Natural killer cell (primary cell): ENCODE data around the gene MACROH2A1. TPM values are rescaled to one million over a fixed set of nuclear protein-coding genes. Genes with fewer than 3 reads are reported as not detected.

ENCODE experiments used
- ATAC-seq, 3 donors: fragments of 150-1000 bp in 2 of 3; fragments of 200-7000 bp in 1 of 3; cut with Tn5 transposase; 1 replicate in 1 of 3; 2 replicates in 2 of 3; pipeline ENCODE4 v1.10.0; 2021; ENCODE audit warnings: mild to moderate bottlenecking in 2 of 3, moderate library complexity in 2 of 3
- DNase-seq, 2 donors: peaks; one replicate each; pipeline versions ENCODE4 v3.0.0 to v3.0.0-alpha.2; 2013 to 2021; ENCODE audit warnings: mixed read lengths in 1 of 2
- H3K27ac ChIP-seq: one replicate; pipeline ENCODE4 v1.5.1; 2013; ENCODE audit warnings: mild to moderate bottlenecking, low read length
- H3K27me3 ChIP-seq: one replicate; pipeline ENCODE4 v1.6.1; 2013; ENCODE audit warnings: low read length; ENCODE audit not compliant: control insufficient read depth, insufficient read depth
- H3K36me3 ChIP-seq: one replicate; pipeline ENCODE4 v1.6.1; 2013; ENCODE audit warnings: low read length; ENCODE audit not compliant: control insufficient read depth, insufficient read depth
- H3K4me1 ChIP-seq: one replicate; pipeline ENCODE4 v1.6.1; 2013; ENCODE audit warnings: low read length; ENCODE audit not compliant: control insufficient read depth, insufficient read depth
- H3K4me3 ChIP-seq: one replicate; pipeline ENCODE4 v1.5.1; 2013; ENCODE audit warnings: low read length
- H3K9me3 ChIP-seq: one replicate; pipeline ENCODE4 v1.6.1; 2013; ENCODE audit warnings: low read length; ENCODE audit not compliant: control insufficient read depth, insufficient read depth
- H3K27ac Mint-ChIP-seq, 2 donors: one replicate each; pipeline ENCODE4 v1.8.0; 2022; ENCODE audit warnings: mild to moderate bottlenecking in 2 of 2, mixed read lengths in 2 of 2, moderate library complexity in 1 of 2
- H3K27me3 Mint-ChIP-seq, 2 donors: one replicate each; pipeline ENCODE4 v1.8.0; 2022; ENCODE audit warnings: low read depth in 2 of 2, mixed read lengths in 2 of 2
- H3K36me3 Mint-ChIP-seq: one replicate; pipeline ENCODE4 v1.8.0; 2022; ENCODE audit warnings: mixed read lengths
- H3K4me1 Mint-ChIP-seq, 2 donors: one replicate each; pipeline ENCODE4 v1.8.0; 2022; ENCODE audit warnings: mixed read lengths in 2 of 2
- H3K4me3 Mint-ChIP-seq: one replicate; pipeline ENCODE4 v1.8.0; 2022; ENCODE audit warnings: mild to moderate bottlenecking, moderate library complexity, mixed read lengths
- H3K9me3 Mint-ChIP-seq, 2 donors: one replicate each; pipeline ENCODE4 v1.8.0; 2022; ENCODE audit warnings: mixed read lengths in 2 of 2
- CTCF ChIP-seq: fragments of 200-600 bp; IDR thresholded peaks from one replicate; pipeline ENCODE4 v1.8.0; 2022; ENCODE audit warnings: antibody characterized with exemption
- WGBS: methylation state at CpG from one replicate; pipeline ENCODE4 v1.1.7; 2013; ENCODE audit warnings: missing lambda C conversion rate; ENCODE audit not compliant: insufficient coverage; 5-methylcytosine and 5-hydroxymethylcytosine counted together
- intact Hi-C: fragments of 100-400 bp; cut with micrococcal nuclease; formaldehyde crosslinking; loops from one replicate; pipeline ENCODE4 v1.14.2; 2022
- total RNA-seq, 4 donors: library from RNA; stranded (reverse); fragments of 120-200 nt in 1 of 4; gene quantifications; one replicate each; pipeline versions ENCODE4 v1.2.3 to v1.2.4, GENCODE V29; 2013 to 2022

The MACROH2A1 gene
- total RNA-seq, 3 donors from 2014 or later (not counting 1 experiment from before 2014, with no cell fraction given): 139 to 160 (median 139) TPM

GRCh38 chr5:135356522-135357318 is 42.3 kb downstream of the MACROH2A1 start:
- Mint-ChIP-seq H3K27me3 (no peaks in the 10 kb centered on the region), H3K4me1 (peaks cover 22 to 32% of the 10 kb centered on the region in 2 donors), H3K9me3 (no peaks in the 10 kb centered on the region), H3K27ac (peak overlapping the region; percentile 18 to 49), H3K4me3 (no peak overlapping the region), H3K36me3 (no peaks in the 10 kb centered on the region)
- H3K9me3 ChIP-seq: no peaks in the 10 kb centered on the region
- WGBS: 69% methylated on average over 6 of the region's 6 CpGs
- H3K27me3 ChIP-seq: no peaks in the 10 kb centered on the region
- peaks cover 6% of the 10 kb centered on the region for H3K4me1 ChIP-seq
- H3K4me3 ChIP-seq: no peak overlapping the region
- no peak overlapping the region for H3K27ac ChIP-seq
- ATAC-seq (no peak), DNase-seq (no peak)
- no peak for TF ChIP-seq CTCF
- peaks cover 29% of the 10 kb centered on the region for H3K36me3 ChIP-seq
- intact Hi-C loops: no loop called here

GRCh38 chr5:135355169-135355568 is 43.9 kb downstream of the MACROH2A1 start:
- WGBS: 100% methylated on average over 1 of the region's 1 CpG
- H3K27me3 ChIP-seq: no peaks in the 10 kb centered on the region
- TF ChIP-seq CTCF: no peak
- no peak overlapping the region for H3K4me3 ChIP-seq
- peaks cover 3% of the 10 kb centered on the region for H3K4me1 ChIP-seq
- intact Hi-C loops: no loop called here
- H3K27me3 Mint-ChIP-seq: no peaks in the 10 kb centered on the region
- peaks cover 7 to 17% of the 10 kb centered on the region in 2 donors for H3K4me1 Mint-ChIP-seq
- no peaks in the 10 kb centered on the region for H3K9me3 ChIP-seq
- no peak overlapping the region for H3K27ac ChIP-seq
- DNase-seq: no peak
- H3K4me3 Mint-ChIP-seq: no peak overlapping the region
- H3K27ac Mint-ChIP-seq: peak overlapping the region in 1 of 2 donors; percentile 3
- peaks cover 30% of the 10 kb centered on the region for H3K36me3 ChIP-seq
- no peaks in the 10 kb centered on the region for H3K9me3 Mint-ChIP-seq
- no peaks in the 10 kb centered on the region for H3K36me3 Mint-ChIP-seq
- no peak for ATAC-seq

GRCh38 chr5:135353952-135354721 is 44.9 kb downstream of the MACROH2A1 start:
- peak overlapping the region in 1 of 2 donors; percentile 45 for H3K27ac Mint-ChIP-seq
- no peak for DNase-seq
- no peaks in the 10 kb centered on the region for H3K4me1 ChIP-seq
- no peaks in the 10 kb centered on the region for H3K27me3 Mint-ChIP-seq
- H3K4me3 ChIP-seq: no peak overlapping the region
- WGBS: 97% methylated on average over 4 of the region's 4 CpGs
- no peak for ATAC-seq
- H3K9me3 ChIP-seq: no peaks in the 10 kb centered on the region
- intact Hi-C loops: no loop called here
- peaks cover 5 to 15% of the 10 kb centered on the region in 2 donors for H3K4me1 Mint-ChIP-seq
- no peak overlapping the region for H3K27ac ChIP-seq
- no peaks in the 10 kb centered on the region for H3K36me3 Mint-ChIP-seq
- H3K36me3 ChIP-seq: peaks cover 25% of the 10 kb centered on the region
- H3K9me3 Mint-ChIP-seq: no peaks in the 10 kb centered on the region
- TF ChIP-seq CTCF: no peak
- H3K27me3 ChIP-seq: no peaks in the 10 kb centered on the region
- no peak overlapping the region for H3K4me3 Mint-ChIP-seq
